GM12801 (cell line): ENCODE results near the gene ROBO1.

ENCODE experiments used
- CTCF ChIP-seq: IDR thresholded peaks from one replicate; pipeline ENCODE4 v1.5.1; 2011; ENCODE audit warnings: control low read depth; ENCODE audit not compliant: insufficient read length; ENCODE audit errors: extremely low read depth

ROBO1 gene

GRCh38 chr3:78633626-78634025, 1134.2 kb downstream of the ROBO1 start:
- TF ChIP-seq CTCF, result no peak

- no peak for TF ChIP-seq CTCF
Measured at GRCh38 chr3:78632925-78633553, 1134.8 kb downstream of the ROBO1 start.

- no peak for TF ChIP-seq CTCF
Measured at GRCh38 chr3:78629544-78629943, 1138.3 kb downstream of the ROBO1 start.

GRCh38 chr3:78621061-78621716, 1146.6 kb downstream of the ROBO1 start:
- TF ChIP-seq CTCF, result no peak

- TF ChIP-seq CTCF, result no peak
Measured at GRCh38 chr3:78614486-78614885, 1153.3 kb downstream of the ROBO1 start.

- TF ChIP-seq CTCF, result no peak
Measured at GRCh38 chr3:78613421-78613879, 1154.3 kb downstream of the ROBO1 start.

- TF ChIP-seq CTCF, result no peak
Measured at GRCh38 chr3:78611278-78611677, 1156.5 kb downstream of the ROBO1 start.
